Lung (tissue), 12 donors: ENCODE results near the gene FBXO41. TPM values are rescaled to one million over a fixed set of nuclear protein-coding genes. Genes with fewer than 3 reads are reported as not detected.

Experiments used
- ATAC-seq: fragments of 200-7000 bp; cut with Tn5 transposase; one replicate; pipeline ENCODE4 v1.9.1; 2020; ENCODE audit warnings: moderate number of reproducible peaks; ENCODE audit not compliant: insufficient read depth, low FRiP score
- DNase-seq, 3 donors: peaks; one replicate each; pipeline ENCODE4 v3.0.0-alpha.2; 2013 to 2017
- H3K27ac ChIP-seq, 2 donors: one replicate each; pipeline ENCODE4 v1.5.1; 2013; ENCODE audit warnings: mild to moderate bottlenecking in 2 of 2, moderate library complexity in 2 of 2, control low read depth in 1 of 2, inconsistent platforms in 1 of 2, low read depth in 1 of 2, low read length in 1 of 2
- H3K27me3 ChIP-seq, 3 donors: one replicate each; pipeline ENCODE4 v1.5.1; 2013; ENCODE audit warnings: low read length in 2 of 3; ENCODE audit not compliant: control insufficient read depth in 3 of 3, insufficient read depth in 3 of 3
- H3K36me3 ChIP-seq, 4 donors: one replicate each; pipeline ENCODE4 v1.5.1; 2013; ENCODE audit warnings: low read length in 4 of 4, mild to moderate bottlenecking in 1 of 4, moderate library complexity in 1 of 4; ENCODE audit not compliant: control insufficient read depth in 4 of 4, insufficient read depth in 4 of 4
- H3K4me1 ChIP-seq, 5 donors: one replicate each; pipeline ENCODE4 v1.5.1; 2013; ENCODE audit warnings: low read length in 5 of 5, mild to moderate bottlenecking in 2 of 5, moderate library complexity in 1 of 5; ENCODE audit not compliant: control insufficient read depth in 5 of 5, insufficient read depth in 5 of 5
- H3K4me3 ChIP-seq: one replicate; pipeline ENCODE4 v1.5.1; 2013; ENCODE audit warnings: mild to moderate bottlenecking, control low read depth, moderate library complexity
- H3K9ac ChIP-seq, 2 donors: one replicate each; pipeline ENCODE4 v1.5.1; 2013; ENCODE audit warnings: low read length in 2 of 2, control low read depth in 1 of 2; ENCODE audit not compliant: insufficient read depth in 1 of 2
- H3K9me3 ChIP-seq, 4 donors: one replicate each; pipeline ENCODE4 v1.5.1; 2013; ENCODE audit warnings: low read length in 3 of 4, mild to moderate bottlenecking in 1 of 4, moderate library complexity in 1 of 4; ENCODE audit not compliant: control insufficient read depth in 4 of 4, insufficient read depth in 3 of 4
- CTCF ChIP-seq: IDR thresholded peaks from 2 replicates; pipeline ENCODE4 v1.5.1; 2012; ENCODE audit warnings: mild to moderate bottlenecking; ENCODE audit errors: control extremely low read depth, extremely low read depth
- WGBS, 2 donors: extraction: QIAGEN DNeasy Blood & Tissue Kit; methylation state at CpG; one replicate each; pipeline ENCODE4 v1.1.7; 2013; 5-methylcytosine and 5-hydroxymethylcytosine counted together
- polyA plus RNA-seq, 2 donors: library from polyadenylated mRNA; stranded (reverse); fragments of 200-250 nt; gene quantifications; one replicate each; pipeline ENCODE4 v1.2.1, GENCODE V29; 2013
- total RNA-seq, 2 donors: library from RNA; depleted of rRNA in 1 of 2; stranded (reverse); fragments of >200 nt in 1 of 2; gene quantifications; one replicate each; pipeline ENCODE4 v1.2.1, GENCODE V29; 2014 to 2021
- donor health status: control.
- donor health status: control.
- donor health status: Bipolar disorder and iron deficiency.
- donor health status: healthy.
- donor health status: DM: yes; HTN: yes; CAD: no.

FBXO41 gene
- total and polyA plus RNA-seq, 4 donors: 0.93 to 5.0 (median 1.7) TPM

DNA sequence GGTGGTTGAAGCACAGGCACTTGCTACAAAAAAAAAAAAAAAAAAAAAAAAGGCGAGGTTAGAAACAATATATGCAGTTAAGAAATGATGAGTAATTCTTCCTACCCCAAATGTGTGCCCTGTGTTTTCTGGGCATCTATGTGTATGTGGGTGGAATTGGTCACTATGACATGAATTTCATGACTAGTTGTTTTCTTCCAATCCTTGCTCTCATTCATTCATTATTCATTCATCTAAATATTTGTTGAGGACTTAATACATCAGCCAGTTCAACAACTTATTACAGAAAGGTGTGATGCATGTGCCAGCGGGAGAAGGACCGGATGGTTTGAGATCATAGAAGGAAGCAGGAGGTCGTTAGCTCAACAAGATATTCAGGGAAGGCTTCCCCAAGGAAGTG, 17.4 kb upstream of the FBXO41 start:
- no peaks in the 10 kb centered on the region for H3K4me1 ChIP-seq
- H3K4me3 ChIP-seq: no peak overlapping the region
- H3K27me3 ChIP-seq: peaks cover 6 to 37% (median 10%) of the 10 kb centered on the region in 3 donors
- H3K9me3 ChIP-seq: no peaks in the 10 kb centered on the region
- H3K36me3 ChIP-seq: no peaks in the 10 kb centered on the region
- ATAC-seq (no peak), DNase-seq (no peak)
- H3K27ac ChIP-seq: no peak overlapping the region
- TF ChIP-seq CTCF: no peak
- WGBS, 2 donors: 69 to 77% methylated on average over 4 of the region's 4 CpGs
- H3K9ac ChIP-seq: no peak overlapping the region

- Histone ChIP-seq H3K4me3 (no peak overlapping the region), H3K27ac (no peak overlapping the region), H3K27me3 (peaks cover 6 to 40% (median 17%) of the 10 kb centered on the region in 3 donors), H3K9ac (no peak overlapping the region), H3K9me3 (no peaks in the 10 kb centered on the region), H3K36me3 (no peaks in the 10 kb centered on the region), H3K4me1 (no peaks in the 10 kb centered on the region)
- ATAC-seq (no peak), DNase-seq (no peak)
- WGBS, 2 donors: 63 to 68% methylated on average over 3 of the region's 3 CpGs
- no peak for TF ChIP-seq CTCF
Measured at GRCh38 chr2:73300926-73301325, 16.6 kb upstream of the FBXO41 start.

DNA sequence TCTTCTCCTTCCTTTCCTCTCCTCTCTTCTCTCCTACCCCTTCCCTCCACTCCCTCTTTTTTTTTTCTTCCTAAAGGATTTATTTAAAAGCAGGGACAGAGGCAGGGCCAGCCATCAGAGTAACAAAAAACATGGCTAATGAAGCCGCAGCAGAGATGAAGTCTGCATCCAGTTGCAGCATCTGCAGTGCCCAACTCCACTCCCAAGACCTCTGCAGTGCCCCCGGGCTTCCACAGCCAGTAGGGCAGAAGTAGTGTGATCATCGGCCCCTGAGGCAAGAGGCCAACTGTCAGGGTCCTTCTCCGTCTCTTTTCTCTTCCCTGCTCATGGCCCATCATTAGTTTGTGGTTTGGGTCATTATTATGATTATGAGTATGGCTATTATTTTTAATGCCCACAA, 13.3 kb upstream of the FBXO41 start:
- H3K27me3 ChIP-seq: peaks cover 17 to 62% (median 46%) of the 10 kb centered on the region in 3 donors
- H3K4me3 ChIP-seq: no peak overlapping the region
- DNase-seq: no peak
- no peaks in the 10 kb centered on the region for H3K36me3 ChIP-seq
- peaks cover 0 to 6% (median 0%) of the 10 kb centered on the region in 4 donors for H3K9me3 ChIP-seq
- H3K9ac ChIP-seq: no peak overlapping the region
- H3K27ac ChIP-seq: no peak overlapping the region
- WGBS, 2 donors: 68 to 69% methylated on average over 4 of the region's 4 CpGs
- H3K4me1 ChIP-seq: peaks cover 0 to 10% (median 0%) of the 10 kb centered on the region in 5 donors
- TF ChIP-seq CTCF: no peak
- ATAC-seq: no peak

- ATAC-seq: no peak
- peaks cover 21 to 66% (median 47%) of the 10 kb centered on the region in 3 donors for H3K27me3 ChIP-seq
Measured at GRCh38 chr2:73297151-73297559, 12.9 kb upstream of the FBXO41 start.

More at GRCh38 chr2:73297151-73297559, 12.9 kb upstream of the FBXO41 start:
- no peaks in the 10 kb centered on the region for H3K36me3 ChIP-seq
- H3K4me3 ChIP-seq: no peak overlapping the region
- WGBS, 2 donors: 10 to 19% methylated on average over 2 of the region's 2 CpGs
- H3K27ac ChIP-seq: no peak overlapping the region
- H3K4me1 ChIP-seq: peaks cover 0 to 10% (median 0%) of the 10 kb centered on the region in 5 donors
- H3K9ac ChIP-seq: no peak overlapping the region
- TF ChIP-seq CTCF: no peak
- no peak for DNase-seq
- peaks cover 0 to 8% (median 0%) of the 10 kb centered on the region in 4 donors for H3K9me3 ChIP-seq
